NB4 (cell line): Measurements from ENCODE around the gene AGAP1.

ENCODE experiments used
- DNase-seq: peaks from one replicate; pipeline ENCODE4 v3.0.0; 2010; ENCODE audit warnings: low read depth
- H3K4me3 ChIP-seq: one replicate; pipeline ENCODE4 v1.5.1; 2011; ENCODE audit warnings: mild to moderate bottlenecking, low read depth, low read length, moderate library complexity
- CTCF ChIP-seq: IDR thresholded peaks from one replicate; pipeline ENCODE4 v1.5.1; 2012; ENCODE audit warnings: low read depth, low read length
- MAX ChIP-seq: IDR thresholded peaks from 2 replicates; pipeline ENCODE4 v1.6.1; 2011; ENCODE audit warnings: low read depth, low read length
- MYC ChIP-seq: IDR thresholded peaks from 2 replicates; pipeline ENCODE4 v1.6.1; 2011; ENCODE audit warnings: low read depth, low read length
- POLR2A ChIP-seq: IDR thresholded peaks from 2 replicates; pipeline ENCODE4 v1.6.1; 2011; ENCODE audit warnings: mild to moderate bottlenecking; ENCODE audit not compliant: insufficient read length; ENCODE audit errors: extremely low read depth

The AGAP1 gene

GRCh38 chr2:235507928-235508327 is 14.1 kb downstream of the AGAP1 start:
- DNase-seq, result no peak
- no peak for TF ChIP-seq POLR2A
- TF ChIP-seq MAX, result no peak
- TF ChIP-seq MYC, result no peak
- TF ChIP-seq CTCF, result no peak
- H3K4me3 ChIP-seq, result no peak overlapping the region

- TF ChIP-seq MYC (no peak), POLR2A (no peak), MAX (no peak), CTCF (no peak)
- H3K4me3 ChIP-seq, result no peak overlapping the region
- no peak for DNase-seq
Observed at GRCh38 chr2:235508371-235509160, 14.7 kb downstream of the AGAP1 start.

GRCh38 chr2:235510318-235510717 is 16.5 kb downstream of the AGAP1 start:
- no peak for DNase-seq
- no peak overlapping the region for H3K4me3 ChIP-seq
- no peak for TF ChIP-seq CTCF
- no peak for TF ChIP-seq POLR2A
- TF ChIP-seq MAX, result no peak
- TF ChIP-seq MYC, result no peak

GRCh38 chr2:235511187-235511661 is 17.4 kb downstream of the AGAP1 start:
- TF ChIP-seq MYC, result no peak
- no peak for TF ChIP-seq POLR2A
- no peak for TF ChIP-seq MAX
- TF ChIP-seq CTCF, result no peak
- no peak for DNase-seq
- H3K4me3 ChIP-seq, result no peak overlapping the region

GRCh38 chr2:235511751-235512698 is 18.2 kb downstream of the AGAP1 start:
- H3K4me3 ChIP-seq, result no peak overlapping the region
- DNase-seq, result no peak
- TF ChIP-seq CTCF, result no peak
- no peak for TF ChIP-seq POLR2A
- no peak for TF ChIP-seq MAX
- no peak for TF ChIP-seq MYC
